Neural cell (in vitro differentiated cells): ENCODE results near the gene PDIA4. TPM values are rescaled to one million over a fixed set of nuclear protein-coding genes. Genes with fewer than 3 reads are reported as not detected.

ENCODE experiments used
- H2AFZ ChIP-seq: fragments of 200-600, 300-800 bp; sonication (generic), shearing (Covaris generic); 2 replicates; pipeline ENCODE4 v1.6.0; 2014; ENCODE audit warnings: low read depth, mild to moderate bottlenecking, antibody characterized with exemption, low read length, moderate library complexity
- H3F3A ChIP-seq: fragments of 200-600 bp; shearing (Covaris generic); 2 replicates; pipeline ENCODE4 v1.6.1; 2016; ENCODE audit warnings: mild to moderate bottlenecking, moderate library complexity, mixed read lengths, antibody characterized with exemption, low read length; ENCODE audit not compliant: insufficient read depth, poor library complexity, severe bottlenecking
- H3K27ac ChIP-seq: fragments of 200-600, 300-800 bp; sonication (generic), shearing (Covaris generic); 2 replicates; pipeline ENCODE4 v1.5.1; 2014; ENCODE audit warnings: mild to moderate bottlenecking, low read length, moderate library complexity
- H3K27me3 ChIP-seq: fragments of 300-800, 200-600 bp; sonication (generic), shearing (Covaris generic); 2 replicates; pipeline ENCODE4 v1.6.0; 2014; ENCODE audit warnings: mild to moderate bottlenecking, low read depth, low read length, moderate library complexity; ENCODE audit not compliant: insufficient read depth
- H3K36me3 ChIP-seq: fragments of 300-800, 200-600 bp; sonication (generic), shearing (Covaris generic); 2 replicates; pipeline ENCODE4 v1.5.1; 2014; ENCODE audit warnings: mild to moderate bottlenecking, antibody characterized with exemption, low read length, moderate library complexity; ENCODE audit not compliant: insufficient read depth
- H3K4me2 ChIP-seq: fragments of 300-800, 200-600 bp; sonication (generic), shearing (Covaris generic); 2 replicates; pipeline ENCODE4 v1.6.0; 2014; ENCODE audit warnings: mild to moderate bottlenecking, low read length
- H3K4me3 ChIP-seq: fragments of 300-800, 200-600 bp; sonication (generic), shearing (Covaris generic); 2 replicates; pipeline ENCODE4 v1.5.1; 2014; ENCODE audit warnings: mild to moderate bottlenecking, low read length, moderate library complexity
- H3K79me2 ChIP-seq: fragments of 200-600 bp; shearing (Covaris generic); replicated peaks from 2 replicates; pipeline ENCODE4 v1.6.0; 2014; ENCODE audit warnings: mild to moderate bottlenecking, low read length, moderate library complexity; ENCODE audit not compliant: insufficient read depth
- H3K9ac ChIP-seq: fragments of 300-800, 200-600 bp; sonication (generic), shearing (Covaris generic); 2 replicates; pipeline ENCODE4 v1.6.1; 2016; ENCODE audit warnings: mild to moderate bottlenecking, low read length, mixed read lengths
- H3K9me2 ChIP-seq: fragments of 200-600 bp; shearing (Covaris generic); 2 replicates; pipeline ENCODE4 v1.6.1; 2016; ENCODE audit warnings: mild to moderate bottlenecking, low read length, mixed read lengths; ENCODE audit not compliant: insufficient read depth
- H3K9me3 ChIP-seq: fragments of 200-600, 300-800 bp; sonication (generic), shearing (Covaris generic); 2 replicates; pipeline ENCODE4 v1.6.1; 2016; ENCODE audit warnings: mild to moderate bottlenecking, mixed run types, low read length, moderate library complexity, mixed read lengths
- H4K20me1 ChIP-seq: fragments of 200-600 bp; shearing (Covaris generic); 2 replicates; pipeline ENCODE4 v1.6.1; 2016; ENCODE audit warnings: mild to moderate bottlenecking, mixed run types; ENCODE audit not compliant: insufficient read depth
- CTCF ChIP-seq: fragments of 450-650 bp; IDR thresholded peaks from 2 replicates; pipeline ENCODE4 v1.5.1; 2014; ENCODE audit warnings: antibody characterized with exemption, mild to moderate bottlenecking, moderate library complexity; ENCODE audit not compliant: poor library complexity, severe bottlenecking
- EP300 ChIP-seq: fragments of 450-650 bp; conservative IDR thresholded peaks from 2 replicates; pipeline ENCODE4 v1.6.1; 2014; ENCODE audit warnings: antibody characterized with exemption, mild to moderate bottlenecking, moderate library complexity; ENCODE audit not compliant: poor library complexity, severe bottlenecking
- EZH2 ChIP-seq: fragments of 200-600, 300-800 bp; shearing (Covaris generic), sonication (generic); IDR thresholded peaks from 2 replicates; pipeline ENCODE4 v1.6.1; 2014; ENCODE audit warnings: antibody characterized with exemption, low read length, borderline replicate concordance, mild to moderate bottlenecking; ENCODE audit not compliant: insufficient read depth, poor library complexity, severe bottlenecking
- MXI1 ChIP-seq: fragments of 450-650 bp; conservative IDR thresholded peaks from 2 replicates; pipeline ENCODE4 v1.6.1; 2014; ENCODE audit warnings: antibody characterized with exemption, mild to moderate bottlenecking; ENCODE audit not compliant: poor library complexity, severe bottlenecking
- POLR2AphosphoS5 ChIP-seq: IDR thresholded peaks from 2 replicates; pipeline ENCODE4 v1.6.1; 2012
- RAD21 ChIP-seq: fragments of 450-650 bp; conservative IDR thresholded peaks from 2 replicates; pipeline ENCODE4 v1.6.1; 2014; ENCODE audit warnings: antibody characterized with exemption, mild to moderate bottlenecking, moderate library complexity
- SMC3 ChIP-seq: fragments of 450-650 bp; conservative IDR thresholded peaks from 2 replicates; pipeline ENCODE4 v1.6.1; 2014; ENCODE audit warnings: antibody characterized with exemption, mild to moderate bottlenecking, moderate library complexity; ENCODE audit not compliant: poor library complexity
- TAF1 ChIP-seq: IDR thresholded peaks from 2 replicates; pipeline ENCODE4 v1.6.1; 2012; ENCODE audit warnings: low read depth
- polyA plus RNA-seq: library from polyadenylated mRNA; depleted of rRNA; stranded (reverse); fragments of >200 nt; gene quantifications from 2 replicates; pipeline ENCODE4 v1.2.3, GENCODE V29; 2014
- TF ChIP-seq, protein P1 (sequence below): IDR thresholded peaks from 2 replicates; pipeline ENCODE4 v1.6.1; 2012; ENCODE audit warnings: borderline replicate concordance

Gene PDIA4
- polyA plus RNA-seq, 1 donor from 2014 or later = 41.8 TPM

DNA sequence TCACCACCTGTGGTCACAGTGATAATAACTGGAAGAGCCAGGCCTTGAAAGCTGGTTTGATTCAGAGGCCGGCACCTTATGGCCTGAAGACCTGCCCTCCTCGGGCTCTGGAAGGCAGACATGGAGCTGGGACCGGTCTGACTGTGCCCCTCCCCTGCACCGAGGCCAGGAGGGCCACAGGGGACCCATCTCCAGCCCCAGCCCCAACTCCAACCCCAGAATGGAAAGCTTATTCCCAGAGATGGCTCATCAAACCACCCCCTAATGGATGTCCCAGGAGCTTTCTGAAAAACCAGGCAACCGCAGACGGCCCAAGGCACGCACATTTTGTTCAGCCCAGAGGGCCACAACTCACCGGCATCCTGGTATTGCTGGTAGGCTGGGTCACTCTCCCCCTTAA is 16.8 kb downstream of the PDIA4 start:
- no peaks in the 10 kb centered on the region for H3K9me2 ChIP-seq
- no peak overlapping the region for H3K27ac ChIP-seq
- H3K9ac ChIP-seq = no peak overlapping the region
- H2AFZ ChIP-seq = no peak overlapping the region
- no peaks in the 10 kb centered on the region for H4K20me1 ChIP-seq
- no peak overlapping the region for H3K4me3 ChIP-seq
- no peaks in the 10 kb centered on the region for H3K79me2 ChIP-seq
- no peaks in the 10 kb centered on the region for H3K9me3 ChIP-seq
- H3K4me2 ChIP-seq = no peak overlapping the region
- no peaks in the 10 kb centered on the region for H3K27me3 ChIP-seq
- H3F3A ChIP-seq = no peaks in the 10 kb centered on the region
- TF ChIP-seq MXI1 (no peak), RAD21 (no peak), SMC3 (no peak), CTCF (no peak), POLR2AphosphoS5 (no peak), TAF1 (no peak), EP300 (no peak), EZH2 (no peak)
- TF ChIP-seq, protein P1, sequence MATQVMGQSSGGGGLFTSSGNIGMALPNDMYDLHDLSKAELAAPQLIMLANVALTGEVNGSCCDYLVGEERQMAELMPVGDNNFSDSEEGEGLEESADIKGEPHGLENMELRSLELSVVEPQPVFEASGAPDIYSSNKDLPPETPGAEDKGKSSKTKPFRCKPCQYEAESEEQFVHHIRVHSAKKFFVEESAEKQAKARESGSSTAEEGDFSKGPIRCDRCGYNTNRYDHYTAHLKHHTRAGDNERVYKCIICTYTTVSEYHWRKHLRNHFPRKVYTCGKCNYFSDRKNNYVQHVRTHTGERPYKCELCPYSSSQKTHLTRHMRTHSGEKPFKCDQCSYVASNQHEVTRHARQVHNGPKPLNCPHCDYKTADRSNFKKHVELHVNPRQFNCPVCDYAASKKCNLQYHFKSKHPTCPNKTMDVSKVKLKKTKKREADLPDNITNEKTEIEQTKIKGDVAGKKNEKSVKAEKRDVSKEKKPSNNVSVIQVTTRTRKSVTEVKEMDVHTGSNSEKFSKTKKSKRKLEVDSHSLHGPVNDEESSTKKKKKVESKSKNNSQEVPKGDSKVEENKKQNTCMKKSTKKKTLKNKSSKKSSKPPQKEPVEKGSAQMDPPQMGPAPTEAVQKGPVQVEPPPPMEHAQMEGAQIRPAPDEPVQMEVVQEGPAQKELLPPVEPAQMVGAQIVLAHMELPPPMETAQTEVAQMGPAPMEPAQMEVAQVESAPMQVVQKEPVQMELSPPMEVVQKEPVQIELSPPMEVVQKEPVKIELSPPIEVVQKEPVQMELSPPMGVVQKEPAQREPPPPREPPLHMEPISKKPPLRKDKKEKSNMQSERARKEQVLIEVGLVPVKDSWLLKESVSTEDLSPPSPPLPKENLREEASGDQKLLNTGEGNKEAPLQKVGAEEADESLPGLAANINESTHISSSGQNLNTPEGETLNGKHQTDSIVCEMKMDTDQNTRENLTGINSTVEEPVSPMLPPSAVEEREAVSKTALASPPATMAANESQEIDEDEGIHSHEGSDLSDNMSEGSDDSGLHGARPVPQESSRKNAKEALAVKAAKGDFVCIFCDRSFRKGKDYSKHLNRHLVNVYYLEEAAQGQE = no peak
- H3K36me3 ChIP-seq = peaks cover 6% of the 10 kb centered on the region

GRCh38 chr7:149010451-149010850 is 17.9 kb downstream of the PDIA4 start:
- Histone ChIP-seq H3K27ac (no peak overlapping the region), H3K79me2 (no peaks in the 10 kb centered on the region), H3K4me2 (no peak overlapping the region), H3F3A (no peaks in the 10 kb centered on the region), H3K36me3 (peaks cover 13% of the 10 kb centered on the region), H3K9ac (no peak overlapping the region), H3K9me3 (no peaks in the 10 kb centered on the region), H3K4me3 (no peak overlapping the region), H2AFZ (no peak overlapping the region), H3K9me2 (no peaks in the 10 kb centered on the region), H4K20me1 (no peaks in the 10 kb centered on the region), H3K27me3 (no peaks in the 10 kb centered on the region)
- TF ChIP-seq EZH2 = no peak
- TF ChIP-seq SMC3 = no peak
- no peak for TF ChIP-seq EP300
- no peak for TF ChIP-seq POLR2AphosphoS5
- TF ChIP-seq RAD21 = no peak
- TF ChIP-seq CTCF = no peak
- TF ChIP-seq MXI1 = no peak
- no peak for TF ChIP-seq TAF1
- TF ChIP-seq, protein P1 = no peak
